HUES6 (cell line): Measurements from ENCODE around the gene TRIM26.
"Not testable (repeated sequence)": the region's sequence is repeated elsewhere in the genome, so short reads cannot be mapped to it uniquely, and the experiment has no call there.

ENCODE experiments used
- H3K27ac ChIP-seq: 2 replicates; pipeline ENCODE4 v1.7.0; 2013; ENCODE audit warnings: low read depth, mild to moderate bottlenecking, low read length, inconsistent platforms
- H3K27me3 ChIP-seq: 2 replicates; pipeline ENCODE4 v1.6.1; 2013; ENCODE audit warnings: low read length; ENCODE audit not compliant: control insufficient read depth, insufficient read depth
- H3K36me3 ChIP-seq: 2 replicates; pipeline ENCODE4 v1.6.1; 2013; ENCODE audit warnings: low read length; ENCODE audit not compliant: control insufficient read depth, insufficient read depth
- H3K4me1 ChIP-seq: 2 replicates; pipeline ENCODE4 v1.6.1; 2013; ENCODE audit warnings: low read length; ENCODE audit not compliant: control insufficient read depth, insufficient read depth
- H3K4me3 ChIP-seq: 2 replicates; pipeline ENCODE4 v1.5.1; 2013; ENCODE audit warnings: low read depth, low read length
- H3K9ac ChIP-seq: one replicate; pipeline ENCODE4 v1.6.1; 2013; ENCODE audit warnings: mild to moderate bottlenecking, low read length
- H3K9me3 ChIP-seq: 2 replicates; pipeline ENCODE4 v1.6.1; 2013; ENCODE audit warnings: low read depth, low read length; ENCODE audit not compliant: control insufficient read depth, insufficient read depth

Gene TRIM26

GRCh38 chr6:30140240-30140639 lies 73.0 kb downstream of the TRIM26 start:
- not testable (repeated sequence) for H3K9me3 ChIP-seq, H3K9ac ChIP-seq

GRCh38 chr6:30136570-30137286 lies 76.5 kb downstream of the TRIM26 start:
- Histone ChIP-seq H3K27ac (no peak overlapping the region), H3K27me3 (peaks cover 15% of the 10 kb centered on the region), H3K9me3 (no peaks in the 10 kb centered on the region), H3K4me1 (no peaks in the 10 kb centered on the region), H3K36me3 (no peaks in the 10 kb centered on the region), H3K9ac (no peak overlapping the region), H3K4me3 (no peak overlapping the region)

More at GRCh38 chr6:30140240-30140639, 73.0 kb downstream of the TRIM26 start:
- not testable (repeated sequence) for H3K36me3 ChIP-seq, H3K27ac ChIP-seq, H3K4me1 ChIP-seq, H3K4me3 ChIP-seq
- H3K27me3 ChIP-seq, result peaks cover 12% of the 10 kb centered on the region

- no peak within 1 kb of the TSS for H3K27ac ChIP-seq
- H3K4me1 ChIP-seq, result no peaks in the 10 kb centered on the region
- no peaks in the 10 kb centered on the region for H3K9me3 ChIP-seq
- no peak within 1 kb of the TSS for H3K9ac ChIP-seq
- H3K36me3 ChIP-seq, result no peaks in the 10 kb centered on the region
- peaks cover 24% of the 10 kb centered on the region for H3K27me3 ChIP-seq
- no peak within 1 kb of the TSS for H3K4me3 ChIP-seq
Observed at GRCh38 chr6:30135757-30136156, 77.4 kb downstream of the TRIM26 start, which contains the start of gene TRIM40. TSS of gene TRIM40 (plus strand) at chr6:30136140. CDS start at chr6:30137037, 897 bp downstream.

GRCh38 chr6:30135147-30135546 lies 78.1 kb downstream of the TRIM26 start:
- Histone ChIP-seq H3K9me3 (no peaks in the 10 kb centered on the region), H3K4me3 (no peak overlapping the region), H3K4me1 (no peaks in the 10 kb centered on the region), H3K27ac (no peak overlapping the region), H3K9ac (no peak overlapping the region), H3K36me3 (no peaks in the 10 kb centered on the region), H3K27me3 (peaks cover 30% of the 10 kb centered on the region)
